PC-9 (cell line): Measurements from ENCODE around the gene EYS. TPM values are rescaled to one million over a fixed set of nuclear protein-coding genes. Genes with fewer than 3 reads are reported as not detected.

ENCODE experiments used
- BruUV-seq: library from RNA; stranded (reverse); fragments of 400-500 nt; replicated peaks from 2 replicates; lab custom pipeline; 2021; lab: Mats Ljungman, UMichigan
- CTCF ChIA-PET: fragments of 300-600 bp; sonication (Branson Sonifier 250); formaldehyde crosslinking; loops from one replicate; lab custom pipeline; 2022; ENCODE audit warnings: antibody characterized with exemption; lab: Charles Lee
- POLR2A ChIA-PET: fragments of 300-600 bp; sonication (Branson Sonifier 250); formaldehyde crosslinking; loops from one replicate; lab custom pipeline; 2022; ENCODE audit warnings: antibody characterized with exemption; ENCODE audit not compliant: unreplicated experiment; lab: Charles Lee
- DNase-seq, 2 experiments: peaks; one replicate each; pipeline versions ENCODE4 v3.0.0 to v3.0.0-alpha.2; 2015 to 2022; ENCODE audit warnings: mixed read lengths in 1 of 2
- H2AFZ ChIP-seq: fragments of 200-600 bp; sonication (generic); 2 replicates; pipeline ENCODE4 v1.8.1; 2017; ENCODE audit warnings: antibody characterized with exemption
- H3F3A ChIP-seq: fragments of 200-600 bp; sonication (generic); 2 replicates; pipeline ENCODE4 v1.8.1; 2017; ENCODE audit warnings: antibody characterized with exemption, mild to moderate bottlenecking, low read depth; ENCODE audit not compliant: insufficient read depth
- H3K27ac ChIP-seq: fragments of 200-600 bp; sonication (generic); 2 replicates; pipeline ENCODE4 v1.6.1; 2016; ENCODE audit warnings: mixed run types
- H3K27me3 ChIP-seq: fragments of 200-600 bp; sonication (generic); 2 replicates; pipeline ENCODE4 v1.6.1; 2016; ENCODE audit warnings: low read depth, mixed run types; ENCODE audit not compliant: insufficient read depth
- H3K36me3 ChIP-seq: fragments of 200-600 bp; sonication (generic); 2 replicates; pipeline ENCODE4 v1.6.1; 2016; ENCODE audit warnings: low read depth, mixed run types
- H3K4me1 ChIP-seq: fragments of 200-600 bp; sonication (generic); replicated peaks from 2 replicates; pipeline ENCODE4 v1.6.1; 2016; ENCODE audit warnings: mixed run types; ENCODE audit not compliant: insufficient read depth
- H3K4me2 ChIP-seq: fragments of 200-600 bp; sonication (generic); 2 replicates; pipeline ENCODE4 v1.6.1; 2017; ENCODE audit warnings: mixed run types
- H3K4me3 ChIP-seq: fragments of 200-600 bp; sonication (generic); 2 replicates; pipeline ENCODE4 v1.6.1; 2016; ENCODE audit warnings: mixed run types
- H3K79me2 ChIP-seq: fragments of 200-600 bp; sonication (generic); 2 replicates; pipeline ENCODE4 v1.6.1; 2017; ENCODE audit warnings: low read depth, mixed run types
- H3K9me2 ChIP-seq: fragments of 200-600 bp; sonication (generic); 2 replicates; pipeline ENCODE4 v1.8.1; 2017; ENCODE audit warnings: mild to moderate bottlenecking; ENCODE audit not compliant: insufficient read depth
- H3K9me3 ChIP-seq: fragments of 200-600 bp; sonication (generic); 2 replicates; pipeline ENCODE4 v1.8.1; 2016; ENCODE audit warnings: low read depth; ENCODE audit not compliant: insufficient read depth
- H4K20me1 ChIP-seq: fragments of 200-600 bp; sonication (generic); 2 replicates; pipeline ENCODE4 v1.8.1; 2017; ENCODE audit not compliant: insufficient read depth
- CTCF ChIP-seq: fragments of 200-600 bp; sonication (generic); conservative IDR thresholded peaks from 2 replicates; pipeline ENCODE4 v1.6.1; 2017; ENCODE audit warnings: mixed run types, antibody characterized with exemption, mild to moderate bottlenecking, moderate library complexity
- EZH2 ChIP-seq: fragments of 200-600 bp; sonication (generic); IDR thresholded peaks from 2 replicates; pipeline ENCODE4 v1.8.0; 2017; ENCODE audit warnings: antibody characterized with exemption, low read depth
- intact Hi-C: fragments of 100-400 bp; cut with micrococcal nuclease; formaldehyde crosslinking; loops from one replicate; pipeline ENCODE4 v1.10.0; 2022; ENCODE audit not compliant: unreplicated experiment
- total RNA-seq: library from RNA; stranded (reverse); gene quantifications from 2 replicates; pipeline ENCODE4 v1.2.3, GENCODE V29; 2021

Gene EYS
- total RNA-seq, 1 experiment from 2014 or later, result not detected

- H3F3A ChIP-seq, result no peaks in the 10 kb centered on the region
- ChIA-PET POLR2A (no interaction called here), CTCF (no interaction called here)
- DNase-seq, result no peak
- H3K4me1 ChIP-seq, result no peaks in the 10 kb centered on the region
- H2AFZ ChIP-seq, result no peak overlapping the region
- H4K20me1 ChIP-seq, result 0 out of 2 replicates have a peak, but pooled peaks cover 3% of the 10 kb centered on the region
- H3K36me3 ChIP-seq, result no peaks in the 10 kb centered on the region
- no peak overlapping the region for H3K4me3 ChIP-seq
- no peaks in the 10 kb centered on the region for H3K79me2 ChIP-seq
- no peaks in the 10 kb centered on the region; the same call in 1 of the 2 replicates for H3K9me2 ChIP-seq
- TF ChIP-seq CTCF, result no peak
- TF ChIP-seq EZH2, result no peak
- H3K9me3 ChIP-seq, result no peaks in the 10 kb centered on the region
- no TSS peak for BruUV-seq
- no peak overlapping the region for H3K4me2 ChIP-seq
- intact Hi-C loops, result no loop called here
- no peak overlapping the region for H3K27ac ChIP-seq
- H3K27me3 ChIP-seq, result no peaks in the 10 kb centered on the region
These were observed 859.6 kb downstream of the EYS start for GRCh38 chr6:64847396-64847795.

GRCh38 chr6:64838726-64839125 is 868.3 kb downstream of the EYS start:
- Histone ChIP-seq H3K27ac (no peak overlapping the region), H3K4me3 (no peak overlapping the region), H3K79me2 (no peaks in the 10 kb centered on the region), H3K9me3 (no peaks in the 10 kb centered on the region), H3K9me2 (no peaks in the 10 kb centered on the region), H2AFZ (no peak overlapping the region), H3K36me3 (no peaks in the 10 kb centered on the region), H3K27me3 (no peaks in the 10 kb centered on the region), H3F3A (no peaks in the 10 kb centered on the region), H4K20me1 (no peaks in the 10 kb centered on the region), H3K4me1 (no peaks in the 10 kb centered on the region), H3K4me2 (no peak overlapping the region)
- ChIA-PET POLR2A (no interaction called here), CTCF (interaction anchor here (0.7 kb wide), 1 partner anchor 632 kb away, joined by 4 read pairs; no protein-coding TSS in a partner anchor)
- intact Hi-C loops, result no loop called here
- no peak for DNase-seq
- no TSS peak for BruUV-seq
- no peak for TF ChIP-seq EZH2
- TF ChIP-seq CTCF, result no peak

- Histone ChIP-seq H2AFZ (no peak overlapping the region), H3K27me3 (no peaks in the 10 kb centered on the region), H3K4me1 (no peaks in the 10 kb centered on the region), H3K27ac (no peak overlapping the region), H3K36me3 (no peaks in the 10 kb centered on the region), H3K4me3 (no peak overlapping the region), H3K9me2 (no peaks in the 10 kb centered on the region), H3K9me3 (no peaks in the 10 kb centered on the region), H3K79me2 (no peaks in the 10 kb centered on the region), H3K4me2 (no peak overlapping the region), H3F3A (no peaks in the 10 kb centered on the region), H4K20me1 (no peaks in the 10 kb centered on the region)
- intact Hi-C loops, result no loop called here
- POLR2A ChIA-PET, result no interaction called here
- no TSS peak for BruUV-seq
- no peak for TF ChIP-seq CTCF
- no peak for TF ChIP-seq EZH2
- DNase-seq, result no peak
- CTCF ChIA-PET, result no interaction called here
These were observed 875.3 kb downstream of the EYS start for GRCh38 chr6:64831680-64832079.
